ENCODE results near the gene GLCE. TPM values are rescaled to one million over a fixed set of nuclear protein-coding genes. Genes with fewer than 3 reads are reported as not detected.

Gene GLCE
- total and polyA plus RNA-seq, 7 donors: 10.3 to 24.6 (median 13.9) TPM

- no peaks in the 10 kb centered on the region for H3K4me1 ChIP-seq
- H3K27ac ChIP-seq: no peak overlapping the region
- H3K36me3 ChIP-seq: no peaks in the 10 kb centered on the region
- peaks cover 0 to 4% (median 0%) of the 10 kb centered on the region in 3 donors for H3K27me3 ChIP-seq
- no peak for DNase-seq
- H3K4me3 ChIP-seq: no peak overlapping the region
- intact Hi-C loops (cut with DNase I): no loop called here
- H3K9me3 ChIP-seq: no peaks in the 10 kb centered on the region
- WGBS, 2 donors: 93 to 96% methylated on average over 7 of the region's 7 CpGs
- TF ChIP-seq CTCF (IDR thresholded peaks at IDR 0.05) (no peak), POLR2A (IDR thresholded peaks at IDR 0.05) (no peak), EP300 (IDR thresholded peaks at IDR 0.05) (no peak), POLR2AphosphoS5 (IDR thresholded peaks at IDR 0.05) (no peak)
These were observed 119.2 kb downstream of the GLCE start for GRCh38 chr15:69279636-69280035.

- Histone ChIP-seq H3K4me3 (no peak overlapping the region), H3K36me3 (no peaks in the 10 kb centered on the region), H3K9me3 (no peaks in the 10 kb centered on the region), H3K4me1 (no peaks in the 10 kb centered on the region), H3K27me3 (peaks cover 0 to 4% (median 0%) of the 10 kb centered on the region in 3 donors), H3K27ac (no peak overlapping the region)
- TF ChIP-seq EP300 (IDR thresholded peaks at IDR 0.05) (no peak), CTCF (IDR thresholded peaks at IDR 0.05) (no peak), POLR2AphosphoS5 (IDR thresholded peaks at IDR 0.05) (no peak), POLR2A (IDR thresholded peaks at IDR 0.05) (no peak)
- DNase-seq: no peak
- intact Hi-C loops (cut with DNase I): no loop called here
- 71 to 82% methylated on average over 5 of the region's 5 CpGs for WGBS, 2 donors
These were observed 120.3 kb downstream of the GLCE start for GRCh38 chr15:69280783-69281182.

GRCh38 chr15:69282104-69282743, 121.8 kb downstream of the GLCE start:
- TF ChIP-seq EP300 (IDR thresholded peaks at IDR 0.05) (no peak), POLR2AphosphoS5 (IDR thresholded peaks at IDR 0.05) (no peak), POLR2A (IDR thresholded peaks at IDR 0.05) (no peak), CTCF (IDR thresholded peaks at IDR 0.05) (no peak)
- Histone ChIP-seq H3K27ac (no peak overlapping the region), H3K27me3 (peaks cover 0 to 4% (median 0%) of the 10 kb centered on the region in 3 donors), H3K4me1 (no peaks in the 10 kb centered on the region), H3K36me3 (no peaks in the 10 kb centered on the region), H3K4me3 (no peak overlapping the region), H3K9me3 (no peaks in the 10 kb centered on the region)
- intact Hi-C loops (cut with DNase I): no loop called here
- DNase-seq: no peak
- WGBS, 2 donors: 87 to 93% methylated on average over 9 of the region's 9 CpGs

- intact Hi-C loops (cut with DNase I): no loop called here
- no peaks in the 10 kb centered on the region for H3K9me3 ChIP-seq
- H3K27me3 ChIP-seq: no peaks in the 10 kb centered on the region
- no peak overlapping the region for H3K27ac ChIP-seq
- TF ChIP-seq EP300 (IDR thresholded peaks at IDR 0.05): no peak
- no peak for TF ChIP-seq POLR2A (IDR thresholded peaks at IDR 0.05)
- no peak for TF ChIP-seq CTCF (IDR thresholded peaks at IDR 0.05)
- no peak for TF ChIP-seq POLR2AphosphoS5 (IDR thresholded peaks at IDR 0.05)
- no peaks in the 10 kb centered on the region for H3K4me1 ChIP-seq
- no peak for DNase-seq
- no peak overlapping the region for H3K4me3 ChIP-seq
- no peaks in the 10 kb centered on the region for H3K36me3 ChIP-seq
- WGBS, 2 donors: 96 to 98% methylated on average over 12 of the region's 12 CpGs
These were observed 125.4 kb downstream of the GLCE start for GRCh38 chr15:69285834-69286233.

GRCh38 chr15:69288011-69288410, 127.6 kb downstream of the GLCE start:
- H3K27ac ChIP-seq: no peak overlapping the region
- no peak overlapping the region for H3K4me3 ChIP-seq
- TF ChIP-seq POLR2A (IDR thresholded peaks at IDR 0.05) (no peak), POLR2AphosphoS5 (IDR thresholded peaks at IDR 0.05) (no peak), EP300 (IDR thresholded peaks at IDR 0.05) (no peak), CTCF (IDR thresholded peaks at IDR 0.05) (no peak)
- 87 to 93% methylated on average over 7 of the region's 7 CpGs for WGBS, 2 donors
- no peaks in the 10 kb centered on the region for H3K4me1 ChIP-seq
- H3K27me3 ChIP-seq: no peaks in the 10 kb centered on the region
- intact Hi-C loops (cut with DNase I): no loop called here
- H3K9me3 ChIP-seq: no peaks in the 10 kb centered on the region
- no peak for DNase-seq
- no peaks in the 10 kb centered on the region for H3K36me3 ChIP-seq
